Neuronal stem cell (in vitro differentiated cells): Measurements from ENCODE around the gene HOXD3.
A peak's percentile ranks its signal among the peaks of the same experiment; 100 is the strongest.

ENCODE experiments used
- DNase-seq: peaks from one replicate; pipeline ENCODE4 v3.0.0-alpha.2; 2013; ENCODE audit warnings: low spot score
- H2AFZ ChIP-seq: one replicate; pipeline ENCODE4 v1.6.1; 2013; ENCODE audit warnings: mild to moderate bottlenecking, low read length, inconsistent platforms
- H2AK5ac ChIP-seq: 2 replicates; pipeline ENCODE4 v1.6.1; 2013; ENCODE audit warnings: low read depth, mild to moderate bottlenecking, inconsistent platforms, low read length, moderate library complexity, mixed read lengths
- H2BK120ac ChIP-seq: 2 replicates; pipeline ENCODE4 v1.6.1; 2013; ENCODE audit warnings: low read depth, mild to moderate bottlenecking, inconsistent platforms, low read length, moderate library complexity, mixed read lengths
- H2BK12ac ChIP-seq: one replicate; pipeline ENCODE4 v1.6.1; 2013; ENCODE audit warnings: low read length, inconsistent platforms
- H2BK15ac ChIP-seq: 2 replicates; pipeline ENCODE4 v1.6.1; 2013; ENCODE audit warnings: mild to moderate bottlenecking, low read length, inconsistent platforms, mixed read lengths
- H2BK5ac ChIP-seq: one replicate; pipeline ENCODE4 v1.6.1; 2013; ENCODE audit warnings: inconsistent platforms, mild to moderate bottlenecking, low read length, moderate library complexity
- H3K14ac ChIP-seq: one replicate; pipeline ENCODE4 v1.6.1; 2013; ENCODE audit warnings: low read length, inconsistent platforms
- H3K18ac ChIP-seq: 2 replicates; pipeline ENCODE4 v1.6.1; 2013; ENCODE audit warnings: low read length, inconsistent platforms
- H3K23ac ChIP-seq: 2 replicates; pipeline ENCODE4 v1.6.1; 2013; ENCODE audit warnings: low read depth, mild to moderate bottlenecking, mixed read lengths, low read length, inconsistent platforms; ENCODE audit not compliant: poor library complexity
- H3K27ac ChIP-seq: replicated peaks from 3 replicates; pipeline ENCODE4 v1.5.1; 2013; ENCODE audit warnings: low read length, inconsistent platforms
- H3K27me3 ChIP-seq, 3 experiments: 2 replicates each; pipeline ENCODE4 v1.6.1; 2013; ENCODE audit warnings: low read length in 3 of 3, mild to moderate bottlenecking in 2 of 3, inconsistent platforms in 1 of 3, low read depth in 1 of 3, mixed read lengths in 1 of 3, moderate library complexity in 1 of 3; ENCODE audit not compliant: control insufficient read depth in 3 of 3, insufficient read depth in 3 of 3
- H3K36me3 ChIP-seq, 2 donors: replicated peaks in 1 of 2; 2 replicates each; pipeline ENCODE4 v1.6.1; 2013; ENCODE audit warnings: low read length in 2 of 2; ENCODE audit not compliant: control insufficient read depth in 2 of 2, insufficient read depth in 2 of 2
- H3K4ac ChIP-seq: 2 replicates; pipeline ENCODE4 v1.6.1; 2013; ENCODE audit warnings: inconsistent platforms, mild to moderate bottlenecking, low read length, moderate library complexity
- H3K4me1 ChIP-seq, 2 donors: 1 replicate in 1 of 2; 2 replicates in 1 of 2; pipeline ENCODE4 v1.6.1; 2013; ENCODE audit warnings: low read length in 2 of 2, low read depth in 1 of 2; ENCODE audit not compliant: control insufficient read depth in 2 of 2, insufficient read depth in 1 of 2
- H3K4me2 ChIP-seq: one replicate; pipeline ENCODE4 v1.6.1; 2013; ENCODE audit warnings: mild to moderate bottlenecking, low read length, inconsistent platforms; ENCODE audit not compliant: insufficient read depth, poor library complexity, severe bottlenecking
- H3K4me3 ChIP-seq, 2 donors: 2 replicates each; pipeline ENCODE4 v1.5.1; 2013; ENCODE audit warnings: low read length in 2 of 2, mild to moderate bottlenecking in 2 of 2, inconsistent platforms in 1 of 2, moderate library complexity in 1 of 2
- H3K79me1 ChIP-seq: one replicate; pipeline ENCODE4 v1.6.1; 2013; ENCODE audit warnings: low read depth, mild to moderate bottlenecking, inconsistent platforms, low read length, moderate library complexity
- H3K9ac ChIP-seq: one replicate; pipeline ENCODE4 v1.6.1; 2013; ENCODE audit warnings: mild to moderate bottlenecking, low read depth, low read length, inconsistent platforms; ENCODE audit not compliant: poor library complexity
- H3K9me3 ChIP-seq, 2 donors: replicated peaks in 1 of 2; 2 replicates each; pipeline versions ENCODE3 to v1.6.1; 2013; ENCODE audit warnings: low read length in 2 of 2, mild to moderate bottlenecking in 2 of 2, inconsistent platforms in 1 of 2, low read depth in 1 of 2, mixed read lengths in 1 of 2, moderate library complexity in 1 of 2; ENCODE audit not compliant: control insufficient read depth in 2 of 2, insufficient read depth in 1 of 2
- H4K8ac ChIP-seq: one replicate; pipeline ENCODE4 v1.6.1; 2013; ENCODE audit warnings: low read depth, mild to moderate bottlenecking, inconsistent platforms, low read length, moderate library complexity
- H4K91ac ChIP-seq: one replicate; pipeline ENCODE4 v1.6.1; 2013; ENCODE audit warnings: low read length, low read depth, mild to moderate bottlenecking, inconsistent platforms; ENCODE audit not compliant: poor library complexity
- WGBS, 2 donors: extraction: QIAGEN DNeasy Blood & Tissue Kit; methylation state at CpG; one replicate each; pipeline ENCODE4 v1.1.7; 2013; ENCODE audit warnings: missing lambda C conversion rate in 2 of 2, mixed read lengths in 1 of 2; ENCODE audit not compliant: insufficient read length in 2 of 2, insufficient replicate concordance in 1 of 2; ENCODE audit errors: extremely low coverage in 2 of 2; 5-methylcytosine and 5-hydroxymethylcytosine counted together

HOXD3 gene

DNA sequence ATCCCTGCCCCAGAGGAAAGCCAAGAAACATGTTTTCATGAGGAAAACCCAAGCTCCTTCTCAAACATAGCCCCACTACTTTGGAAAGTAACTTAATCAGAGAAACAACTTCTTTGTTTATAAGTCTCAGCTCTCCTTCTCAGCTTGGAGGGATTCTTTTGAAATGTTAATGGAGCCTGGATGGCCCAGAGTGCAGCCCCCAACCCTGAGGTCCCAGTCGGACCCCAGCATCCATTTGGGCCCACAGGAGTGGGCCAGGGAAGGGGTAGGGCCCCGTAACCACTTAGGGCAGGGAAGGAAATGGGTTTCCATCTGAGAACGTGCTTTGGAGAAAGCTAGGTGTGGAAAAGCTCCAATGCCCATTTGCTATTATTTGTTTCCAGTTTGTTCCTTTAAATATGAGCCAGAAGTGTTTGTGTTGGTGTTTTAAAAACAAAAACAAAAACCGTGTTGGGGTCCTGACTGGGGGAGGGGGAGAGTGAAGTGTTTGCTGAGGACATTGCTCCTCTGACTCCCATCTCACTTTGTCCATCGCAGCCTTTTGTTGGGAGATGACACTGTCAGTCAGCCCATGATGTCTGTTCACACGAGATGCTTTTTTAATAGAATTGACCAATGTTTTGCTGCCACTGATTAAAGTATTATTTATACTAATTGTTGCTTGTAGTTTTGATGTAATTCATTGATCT is 1.6 kb upstream of the HOXD3 start:
- H3K9me3 ChIP-seq = peaks cover 0 to 8% of the 10 kb centered on the region in 2 donors
- no peak overlapping the region for H3K14ac ChIP-seq
- no CpG with 5 or more reads among the region's 6 CpGs for WGBS, 2 donors
- H4K8ac ChIP-seq = no peak overlapping the region
- H3K4me3 ChIP-seq = no peak overlapping the region
- peaks cover 0 to 16% of the 10 kb centered on the region in 2 donors for H3K4me1 ChIP-seq
- H3K4ac ChIP-seq = no peak overlapping the region
- no peak overlapping the region for H2BK12ac ChIP-seq
- H3K79me1 ChIP-seq = no peaks in the 10 kb centered on the region
- H2BK120ac ChIP-seq = no peak overlapping the region
- H3K18ac ChIP-seq = no peak overlapping the region
- DNase-seq = no peak
- no peak overlapping the region for H3K9ac ChIP-seq
- H3K23ac ChIP-seq = no peak overlapping the region
- no peaks in the 10 kb centered on the region for H3K36me3 ChIP-seq
- H2BK5ac ChIP-seq = no peak overlapping the region
- H2AFZ ChIP-seq = no peak overlapping the region
- no peak overlapping the region for H4K91ac ChIP-seq
- peaks cover 71 to 100% (median 97%) of the 10 kb centered on the region in 3 experiments for H3K27me3 ChIP-seq
- H3K4me2 ChIP-seq = no peak overlapping the region
- no peak overlapping the region for H2AK5ac ChIP-seq
- no peak overlapping the region for H2BK15ac ChIP-seq
- H3K27ac ChIP-seq = no peak overlapping the region

DNA sequence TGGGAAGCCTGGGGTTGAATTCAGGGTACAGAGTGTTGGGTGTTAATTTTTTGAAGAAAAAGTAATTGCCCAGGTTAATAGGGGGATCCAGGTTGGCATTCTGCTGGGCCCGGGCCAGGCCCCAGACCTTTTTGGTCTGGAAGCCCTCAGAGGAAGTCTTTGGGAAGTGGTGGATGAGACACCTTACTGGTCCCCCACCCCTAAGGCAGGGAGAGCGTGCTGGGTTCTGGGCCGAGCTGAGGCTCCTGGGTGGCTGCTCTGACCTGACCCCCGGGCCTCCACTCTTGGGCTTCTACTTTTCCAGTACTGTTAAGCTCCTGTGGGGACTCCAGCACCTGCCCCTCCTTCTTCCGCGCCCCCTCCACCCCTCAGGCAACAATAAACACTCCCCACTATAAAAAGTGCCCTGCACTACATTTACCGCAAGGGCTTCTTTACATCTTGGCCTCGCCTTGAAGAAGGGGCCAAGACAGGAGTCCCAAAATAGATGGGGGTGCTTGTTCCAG is 753 bp upstream of the HOXD3 start:
- no peak overlapping the region for H2BK120ac ChIP-seq
- peaks cover 70 to 100% (median 97%) of the 10 kb centered on the region in 3 experiments for H3K27me3 ChIP-seq
- H4K8ac ChIP-seq = no peak overlapping the region
- no peaks in the 10 kb centered on the region for H3K79me1 ChIP-seq
- DNase-seq = no peak
- H3K4me1 ChIP-seq = peaks cover 0 to 16% of the 10 kb centered on the region in 2 donors
- no peak overlapping the region for H2BK15ac ChIP-seq
- H3K9ac ChIP-seq = no peak overlapping the region
- H2BK5ac ChIP-seq = no peak overlapping the region
- H2BK12ac ChIP-seq = no peak overlapping the region
- H2AFZ ChIP-seq = no peak overlapping the region
- H2AK5ac ChIP-seq = no peak overlapping the region
- no peak overlapping the region for H3K4me3 ChIP-seq
- no peak overlapping the region for H3K14ac ChIP-seq
- no CpG with 5 or more reads among the region's 8 CpGs for WGBS, 2 donors
- H4K91ac ChIP-seq = no peak overlapping the region
- H3K4ac ChIP-seq = no peak overlapping the region
- no peak overlapping the region for H3K18ac ChIP-seq
- H3K27ac ChIP-seq = no peak overlapping the region
- no peaks in the 10 kb centered on the region for H3K36me3 ChIP-seq
- no peak overlapping the region for H3K4me2 ChIP-seq
- H3K9me3 ChIP-seq = peaks cover 0 to 4% of the 10 kb centered on the region in 2 donors
- H3K23ac ChIP-seq = no peak overlapping the region

DNA sequence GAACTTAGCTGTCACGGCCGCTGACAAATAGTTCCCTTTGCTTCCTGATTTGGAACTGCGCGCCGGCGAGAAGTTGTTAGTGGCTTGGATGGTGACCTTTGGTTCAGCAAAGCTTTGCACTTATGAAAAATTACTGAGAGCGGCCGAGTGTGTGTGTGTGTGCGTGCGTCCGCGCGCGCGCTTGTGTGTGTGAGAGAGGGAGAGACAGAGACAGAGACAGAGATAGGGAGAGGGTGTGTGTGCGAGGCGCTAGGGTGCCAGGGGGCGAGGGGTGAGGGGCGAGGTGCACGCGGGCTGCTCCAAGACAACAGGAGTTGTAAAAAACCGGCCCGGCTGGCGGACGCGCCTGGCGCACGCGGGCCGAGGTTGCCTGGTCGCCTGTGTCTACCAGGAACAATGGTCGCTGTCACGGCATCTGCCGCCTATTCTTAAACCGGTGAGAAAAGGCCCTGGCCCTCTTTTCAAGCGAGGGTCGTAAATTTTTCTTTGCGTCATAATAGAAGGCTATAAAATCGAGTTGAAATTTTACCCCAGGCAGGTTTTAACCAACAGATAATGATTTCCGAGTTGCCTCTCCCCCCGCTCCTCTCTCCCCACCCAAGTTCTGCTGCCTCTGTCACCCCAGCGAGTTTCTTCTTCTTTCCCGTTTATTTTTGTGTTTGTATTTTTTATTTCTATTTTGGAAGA is 535 bp downstream of the HOXD3 start:
- no peak overlapping the region for H3K18ac ChIP-seq
- peaks cover 0 to 16% of the 10 kb centered on the region in 2 donors for H3K4me1 ChIP-seq
- no peak overlapping the region for H3K4me2 ChIP-seq
- no peak overlapping the region for H2BK120ac ChIP-seq
- WGBS, 2 donors = no CpG with 5 or more reads among the region's 43 CpGs
- no peak overlapping the region for H4K91ac ChIP-seq
- peak overlapping the region; percentile 94 for H2AFZ ChIP-seq
- no peak overlapping the region for H3K4ac ChIP-seq
- no peaks in the 10 kb centered on the region for H3K79me1 ChIP-seq
- no peak overlapping the region for H2BK5ac ChIP-seq
- no peak overlapping the region for H2AK5ac ChIP-seq
- peaks cover 0 to 11% of the 10 kb centered on the region in 2 donors for H3K9me3 ChIP-seq
- no peak overlapping the region for H3K14ac ChIP-seq
- DNase-seq = no peak
- H3K27ac ChIP-seq = no peak overlapping the region
- H3K9ac ChIP-seq = peak overlapping the region; percentile 74
- H3K23ac ChIP-seq = no peak overlapping the region
- no peak overlapping the region for H2BK15ac ChIP-seq
- peak overlapping the region in 1 of 2 donors; percentile 24 for H3K4me3 ChIP-seq
- H4K8ac ChIP-seq = no peak overlapping the region
- H3K36me3 ChIP-seq = no peaks in the 10 kb centered on the region
- peaks cover 71 to 100% (median 97%) of the 10 kb centered on the region in 3 experiments for H3K27me3 ChIP-seq
- H2BK12ac ChIP-seq = no peak overlapping the region

DNA sequence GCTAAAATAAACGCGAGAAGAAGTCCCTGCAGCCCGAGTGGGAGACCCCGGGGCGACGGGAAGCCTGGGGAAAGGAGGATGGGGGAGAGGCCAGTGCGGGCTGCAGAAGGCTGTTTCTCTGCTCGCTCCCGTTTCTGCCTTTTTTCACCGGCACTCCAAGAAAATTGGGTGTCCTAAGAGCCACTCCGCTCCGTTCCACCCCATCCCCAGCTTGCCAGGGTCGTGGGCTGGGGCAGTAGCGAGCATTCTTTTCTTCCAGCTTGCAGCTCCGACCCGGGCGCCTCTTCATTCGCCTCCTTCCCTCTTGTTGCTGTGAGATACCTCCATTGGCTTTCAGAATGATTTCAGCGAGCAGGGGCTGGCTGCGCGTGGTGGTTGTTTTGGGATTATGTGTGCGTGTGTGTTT is 1.1 kb downstream of the HOXD3 start:
- H2BK120ac ChIP-seq = no peak overlapping the region
- no peak overlapping the region for H3K18ac ChIP-seq
- no peak for DNase-seq
- peak overlapping the region; percentile 94 for H2AFZ ChIP-seq
- H2BK5ac ChIP-seq = no peak overlapping the region
- H3K27me3 ChIP-seq = peaks cover 70 to 100% (median 97%) of the 10 kb centered on the region in 3 experiments
- H3K9me3 ChIP-seq = peaks cover under 1 to 11% of the 10 kb centered on the region in 2 donors
- peaks cover 0 to 16% of the 10 kb centered on the region in 2 donors for H3K4me1 ChIP-seq
- H3K23ac ChIP-seq = no peak overlapping the region
- no peak overlapping the region for H3K27ac ChIP-seq
- no peak overlapping the region for H2AK5ac ChIP-seq
- no peak overlapping the region for H2BK12ac ChIP-seq
- no peak overlapping the region for H4K91ac ChIP-seq
- H4K8ac ChIP-seq = no peak overlapping the region
- H3K14ac ChIP-seq = no peak overlapping the region
- H3K79me1 ChIP-seq = no peaks in the 10 kb centered on the region
- no peak overlapping the region for H3K4ac ChIP-seq
- H3K4me2 ChIP-seq = no peak overlapping the region
- no peak overlapping the region for H3K9ac ChIP-seq
- H3K36me3 ChIP-seq = no peaks in the 10 kb centered on the region
- peak overlapping the region; percentile 24 to 53 for H3K4me3 ChIP-seq
- no peak overlapping the region for H2BK15ac ChIP-seq
- WGBS, 2 donors = no CpG with 5 or more reads among the region's 22 CpGs
